Measurements from ENCODE around the gene SLC6A11.

SLC6A11 gene

GRCh38 chr3:10816019-10816862 lies at the start of gene SLC6A11:
SLC6A11 (plus strand) TSS chr3:10816228; CDS start chr3:10816266, 38 bp downstream.
- no peak for DNase-seq

DNA sequence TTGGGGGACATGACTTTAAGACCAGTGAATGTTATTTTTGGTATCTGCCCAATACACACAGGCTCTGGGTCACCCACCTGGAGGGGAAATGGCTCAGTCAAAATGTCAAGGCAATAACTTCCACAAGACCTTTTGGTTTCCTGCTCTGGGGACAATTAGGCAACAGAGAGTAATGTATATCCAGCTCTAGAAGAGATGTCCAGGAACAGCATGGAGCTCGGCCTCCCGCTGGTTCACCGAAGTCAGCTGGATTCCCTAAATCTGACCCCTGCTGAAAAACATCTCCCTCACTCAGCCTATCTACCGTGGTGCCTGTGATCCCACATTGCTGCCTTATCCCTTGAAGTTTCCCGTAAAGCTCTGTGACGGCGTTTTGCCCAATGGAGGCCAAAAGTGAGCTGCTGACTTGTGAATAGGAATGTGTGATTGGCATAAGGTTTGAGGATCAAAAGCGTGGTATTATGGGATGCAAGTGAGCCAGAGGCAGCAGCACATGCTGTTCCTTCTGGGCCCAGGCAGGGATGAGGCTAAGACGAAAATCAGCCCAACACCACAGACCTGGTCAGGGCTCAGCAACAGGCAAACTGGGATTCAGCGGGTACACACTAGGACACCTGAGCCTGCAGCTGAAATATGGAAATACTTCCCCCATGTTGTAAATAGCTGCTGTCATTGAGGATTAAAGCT lies 47.2 kb upstream of the SLC6A11 start:
- no peak for DNase-seq

DNA sequence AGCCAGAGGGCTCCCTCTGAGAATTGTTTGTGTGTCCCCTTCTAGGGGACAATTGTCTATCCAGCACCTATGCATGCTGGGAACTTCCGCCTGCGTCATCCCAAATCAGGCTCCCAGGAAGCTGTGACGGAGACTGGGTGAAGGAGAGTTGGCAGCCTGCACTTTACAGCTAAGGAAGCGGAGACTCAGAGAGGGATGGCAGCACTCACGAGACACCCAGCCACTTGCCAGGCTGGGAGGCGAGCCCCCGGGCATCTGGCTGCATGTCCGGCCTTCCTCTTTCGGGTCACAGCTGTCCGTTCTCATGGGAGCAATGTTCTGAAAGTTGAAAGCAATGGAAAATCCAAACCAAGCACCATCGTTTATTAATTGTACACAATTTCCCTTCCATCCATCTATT lies 45.5 kb upstream of the SLC6A11 start:
- no peak for DNase-seq

DNA sequence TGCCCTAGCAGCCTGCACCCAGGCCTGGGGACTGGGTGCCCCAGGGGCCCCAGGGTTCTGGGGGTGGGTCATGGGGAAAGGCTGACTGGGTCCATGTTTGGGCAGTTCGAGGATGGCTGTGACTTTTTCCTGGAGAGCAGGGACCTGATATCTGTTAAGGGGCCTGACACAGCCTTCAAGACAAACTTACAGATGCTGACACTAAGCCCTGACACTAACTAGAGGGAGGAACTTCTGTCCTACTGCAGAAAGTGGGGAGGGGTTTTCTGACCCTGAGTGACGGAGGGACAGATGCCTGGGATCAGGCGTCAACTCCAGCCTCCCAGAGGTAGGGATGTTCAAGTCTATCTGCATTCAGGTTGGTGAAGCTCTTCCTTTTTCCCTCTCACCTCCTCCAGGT lies 45.0 kb upstream of the SLC6A11 start:
- no peak for DNase-seq

GRCh38 chr3:10771486-10772270 lies 44.4 kb upstream of the SLC6A11 start:
- DNase-seq: no peak

DNA sequence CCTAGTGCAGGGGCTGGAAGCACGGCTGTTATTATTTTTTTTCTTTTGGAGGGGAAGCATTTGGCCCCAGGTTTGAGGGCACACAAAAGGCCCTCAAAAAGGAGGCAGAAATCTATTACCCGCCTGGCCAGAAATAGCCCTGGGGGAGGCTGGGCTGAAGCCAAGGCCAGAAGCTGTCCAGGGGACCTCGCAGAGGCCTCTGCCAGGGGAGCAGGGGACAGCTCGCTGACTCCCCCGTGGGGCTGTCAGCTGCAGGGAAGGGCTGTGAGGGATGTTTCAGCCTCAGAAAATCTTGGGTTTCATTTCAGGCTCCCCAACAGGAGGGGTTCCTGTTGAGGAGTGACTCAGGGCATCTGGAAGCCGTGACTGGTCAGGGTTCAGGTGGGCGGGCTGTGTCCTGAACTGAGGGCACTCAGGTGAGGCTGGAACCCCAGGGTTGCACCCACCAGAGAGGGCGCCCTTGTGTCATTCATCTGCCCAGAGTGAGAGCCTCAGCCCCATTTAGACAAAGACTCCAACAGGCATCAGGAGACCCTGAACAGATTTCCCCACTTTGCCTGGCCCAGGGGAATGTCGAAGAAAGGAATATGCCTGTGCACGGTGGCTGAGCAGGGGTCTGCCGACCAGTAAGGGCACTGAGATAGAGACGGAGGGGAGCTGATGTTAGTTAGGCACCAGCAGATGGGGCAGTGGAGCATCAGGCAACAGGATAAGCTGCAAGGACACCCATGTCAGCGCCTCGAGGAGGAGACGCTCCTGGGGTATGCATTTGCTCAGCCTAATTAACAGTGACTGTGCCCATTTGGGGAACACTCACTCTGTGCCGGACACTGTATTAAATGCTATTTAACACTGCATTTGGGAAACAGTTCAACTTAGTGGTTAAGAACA lies 43.5 kb upstream of the SLC6A11 start:
- no peak for DNase-seq

DNA sequence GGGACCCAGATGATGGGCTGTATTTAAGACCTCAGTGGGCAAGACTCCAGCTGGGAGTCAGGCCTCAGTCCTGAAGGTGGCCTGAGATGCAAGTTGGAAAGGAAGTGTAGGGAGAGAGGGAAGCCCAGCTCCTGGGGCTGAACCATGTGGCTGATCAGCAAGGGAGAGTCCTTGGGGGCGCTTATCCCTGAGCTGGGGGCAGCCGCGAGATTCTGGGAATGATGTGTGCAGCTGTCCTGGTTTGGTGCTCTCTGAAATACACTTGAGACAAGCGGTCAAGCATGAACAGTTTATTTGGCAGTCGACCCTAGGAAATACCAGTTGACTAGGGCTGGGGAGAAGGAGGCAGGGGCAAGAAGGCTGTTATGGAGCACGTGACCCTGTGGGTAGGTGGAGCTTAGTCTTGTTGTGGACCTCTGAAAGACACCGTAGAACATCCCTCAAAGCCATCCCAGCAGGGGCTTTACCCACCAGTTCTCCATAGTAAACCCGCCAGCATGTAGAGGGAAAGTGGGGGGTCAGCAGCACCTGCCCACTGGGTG lies 41.8 kb upstream of the SLC6A11 start:
- no peak for DNase-seq

DNA sequence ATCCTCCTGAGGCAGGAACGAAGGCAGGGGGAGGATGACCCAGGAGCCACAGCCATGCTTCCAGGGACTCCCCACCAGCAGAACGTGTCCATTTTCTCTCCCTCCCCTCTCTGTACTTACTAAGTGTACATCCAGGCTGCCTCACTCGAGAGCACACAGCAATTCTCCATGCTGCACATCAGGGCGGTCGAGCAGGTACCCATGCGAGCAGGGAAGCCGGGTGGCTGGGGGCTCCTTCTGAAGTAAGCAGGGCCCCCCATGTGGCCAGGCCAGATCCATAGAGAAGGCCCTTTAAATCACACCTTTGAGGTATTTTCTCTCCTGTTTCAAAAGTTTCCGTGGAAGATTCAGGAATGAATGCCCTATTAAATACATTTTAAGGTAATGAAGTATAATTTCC lies 41.2 kb upstream of the SLC6A11 start:
- no peak for DNase-seq

- DNase-seq: no peak
These were observed 40.8 kb upstream of the SLC6A11 start for GRCh38 chr3:10775259-10775658.

GRCh38 chr3:10775828-10776227 lies 40.2 kb upstream of the SLC6A11 start:
- DNase-seq: no peak

- no peak for DNase-seq
These were observed 38.4 kb upstream of the SLC6A11 start for GRCh38 chr3:10777627-10778026.

DNA sequence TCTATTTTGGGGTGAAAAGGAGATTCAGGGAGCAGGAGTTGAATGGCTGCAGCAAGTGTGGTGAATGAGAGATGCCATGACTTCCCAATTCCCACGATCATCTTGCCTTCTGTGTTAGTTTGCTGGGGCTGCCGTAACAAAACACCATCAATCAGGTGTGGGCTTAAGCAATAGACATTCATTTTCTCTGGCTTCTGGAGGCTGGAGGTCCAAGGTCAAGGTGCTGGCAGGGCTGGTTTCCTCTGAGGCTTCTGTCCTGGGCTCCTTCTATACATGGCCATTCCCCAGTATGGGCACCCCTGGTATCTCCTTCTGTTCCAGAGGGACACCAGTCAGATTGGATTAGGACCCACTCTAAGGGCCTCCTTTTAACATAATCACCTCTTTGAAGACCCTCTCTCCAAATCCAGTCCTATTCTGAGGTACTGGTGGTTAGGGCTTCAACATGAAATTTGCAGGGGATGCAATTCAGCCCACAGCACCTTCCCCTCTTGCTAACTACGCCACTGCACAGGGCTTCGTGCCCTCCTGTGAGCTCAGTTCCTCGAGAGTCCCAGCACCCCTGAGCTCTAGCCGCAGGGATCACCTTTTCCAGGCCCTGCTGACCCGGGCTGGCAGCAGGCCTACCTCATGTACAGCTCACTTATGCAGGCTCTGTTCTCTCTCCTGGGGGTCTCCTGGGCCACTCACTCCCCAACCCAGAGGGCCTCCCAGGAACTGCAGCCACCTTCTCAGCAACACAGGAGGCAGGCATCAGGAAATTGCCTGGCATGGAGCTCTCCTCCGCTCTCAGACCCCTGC lies 37.3 kb upstream of the SLC6A11 start:
- DNase-seq: no peak

- DNase-seq: no peak
These were observed 36.7 kb upstream of the SLC6A11 start for GRCh38 chr3:10779293-10779805.

DNA sequence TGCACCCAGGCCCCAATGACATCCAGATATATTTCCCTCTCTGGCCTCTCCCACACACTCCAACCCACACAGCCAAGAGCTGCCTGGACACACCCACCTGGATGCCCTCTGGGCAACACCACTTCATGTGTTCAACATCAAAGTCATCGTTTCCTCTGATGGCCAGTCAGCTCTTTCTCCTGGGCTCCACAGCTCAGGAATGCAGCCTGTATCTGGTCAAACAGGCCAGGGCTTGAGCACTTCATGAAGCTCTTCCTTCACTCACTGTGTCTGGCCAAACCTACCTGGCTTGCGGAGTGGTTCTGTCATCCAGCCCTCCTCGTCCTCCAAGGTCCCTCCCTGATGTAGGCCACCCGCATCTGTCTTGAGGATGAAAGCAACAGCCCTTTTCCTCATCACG lies 35.8 kb upstream of the SLC6A11 start:
- DNase-seq: no peak

- DNase-seq: no peak
These were observed 35.1 kb upstream of the SLC6A11 start for GRCh38 chr3:10780922-10781321.

- no peak for DNase-seq
These were observed 34.0 kb upstream of the SLC6A11 start for GRCh38 chr3:10781981-10782380.

- DNase-seq: no peak
These were observed 32.4 kb upstream of the SLC6A11 start for GRCh38 chr3:10783360-10784351.

GRCh38 chr3:10786640-10787039 lies 29.4 kb upstream of the SLC6A11 start:
- no peak for DNase-seq

- no peak for DNase-seq
These were observed 27.6 kb upstream of the SLC6A11 start for GRCh38 chr3:10788451-10788850.

GRCh38 chr3:10790713-10791112 lies 25.3 kb upstream of the SLC6A11 start:
- DNase-seq: no peak
